Smooth muscle cell (in vitro differentiated cells): Measurements from ENCODE around the gene STAT4. TPM values are rescaled to one million over a fixed set of nuclear protein-coding genes. Genes with fewer than 3 reads are reported as not detected.

Experiments
- DNase-seq: peaks from one replicate; lab custom pipeline; 2025; ENCODE audit not compliant: unreplicated experiment; lab: John Stamatoyannopoulos, UW
- H2AFZ ChIP-seq: fragments of 200-600 bp; sonication (generic); 2 replicates; pipeline ENCODE4 v1.6.0; 2016; ENCODE audit warnings: antibody characterized with exemption, low read depth, mild to moderate bottlenecking
- H3F3A ChIP-seq: fragments of 200-600 bp; sonication (generic); 2 replicates; pipeline ENCODE4 v1.6.0; 2017; ENCODE audit warnings: antibody characterized with exemption, low read depth
- H3K27ac ChIP-seq: fragments of 200-600 bp; sonication (generic); 2 replicates; pipeline ENCODE4 v1.5.1; 2016; ENCODE audit warnings: low read depth, mild to moderate bottlenecking
- H3K27me3 ChIP-seq: fragments of 200-600 bp; sonication (generic); 2 replicates; pipeline ENCODE4 v1.6.1; 2016; ENCODE audit warnings: low read depth, mild to moderate bottlenecking
- H3K36me3 ChIP-seq: fragments of 200-600 bp; sonication (generic); 2 replicates; pipeline ENCODE4 v1.5.1; 2016; ENCODE audit warnings: low read depth
- H3K4me1 ChIP-seq: fragments of 200-600 bp; sonication (generic); 2 replicates; pipeline ENCODE4 v1.5.1; 2016; ENCODE audit warnings: low read depth
- H3K4me2 ChIP-seq: fragments of 200-600 bp; sonication (generic); 2 replicates; pipeline ENCODE4 v1.6.0; 2016; ENCODE audit warnings: mild to moderate bottlenecking
- H3K4me3 ChIP-seq: fragments of 200-600 bp; sonication (generic); 2 replicates; pipeline ENCODE4 v1.5.1; 2016; ENCODE audit warnings: mild to moderate bottlenecking
- H3K79me2 ChIP-seq: fragments of 200-600 bp; sonication (generic); 2 replicates; pipeline ENCODE4 v1.6.0; 2016; ENCODE audit warnings: low read depth, mild to moderate bottlenecking
- H3K9ac ChIP-seq: fragments of 200-600 bp; sonication (generic); 2 replicates; pipeline ENCODE4 v1.6.0; 2016; ENCODE audit warnings: low read depth
- H3K9me3 ChIP-seq: fragments of 200-600 bp; sonication (generic); replicated peaks from 2 replicates; pipeline ENCODE4 v1.5.1; 2016; ENCODE audit warnings: low read depth
- H4K20me1 ChIP-seq: fragments of 200-600 bp; sonication (generic); 2 replicates; pipeline ENCODE4 v1.6.0; 2016; ENCODE audit warnings: low read depth
- CTCF ChIP-seq: fragments of 200-600 bp; sonication (generic); IDR thresholded peaks from 2 replicates; pipeline ENCODE4 v1.5.1; 2017; ENCODE audit warnings: borderline replicate concordance, mild to moderate bottlenecking, antibody characterized with exemption; ENCODE audit not compliant: insufficient read depth, poor library complexity, severe bottlenecking
- WGBS: methylation state at CpG from one replicate; pipeline ENCODE4 v1.1.7; 2016; ENCODE audit warnings: low lambda C conversion rate; 5-methylcytosine and 5-hydroxymethylcytosine counted together
- polyA plus RNA-seq: library from polyadenylated mRNA; unstranded; fragments of >200 nt; fragmentation: Nextera tagmentation; extraction: Ambion mirVana; gene quantifications from 2 replicates; pipeline ENCODE4 v1.2.1, GENCODE V29; 2016
- total RNA-seq: library from RNA; depleted of rRNA; stranded (reverse); fragments of >200 nt; gene quantifications from 2 replicates; pipeline ENCODE4 v1.2.3, GENCODE V29; 2014

Gene STAT4
- total and polyA plus RNA-seq, 2 experiments from 2014 or later: 0.89 to 8.4 TPM

GRCh38 chr2:191045141-191045540 is 105.7 kb downstream of the STAT4 start:
- WGBS: 67% methylated on average over 1 of the region's 1 CpG
- no peaks in the 10 kb centered on the region for H3K9me3 ChIP-seq
- H3F3A ChIP-seq: no peaks in the 10 kb centered on the region
- H2AFZ ChIP-seq: no peak overlapping the region
- no peaks in the 10 kb centered on the region for H3K27me3 ChIP-seq
- no peaks in the 10 kb centered on the region for H3K36me3 ChIP-seq
- no peaks in the 10 kb centered on the region for H3K79me2 ChIP-seq
- no peak for DNase-seq
- H3K27ac ChIP-seq: no peak overlapping the region
- H3K9ac ChIP-seq: no peak overlapping the region
- H4K20me1 ChIP-seq: no peaks in the 10 kb centered on the region
- no peak for TF ChIP-seq CTCF
- H3K4me1 ChIP-seq: peaks cover 3% of the 10 kb centered on the region
- no peak overlapping the region for H3K4me2 ChIP-seq
- H3K4me3 ChIP-seq: no peak overlapping the region

- no peak overlapping the region for H3K27ac ChIP-seq
- H3K9ac ChIP-seq: no peak overlapping the region
- no peaks in the 10 kb centered on the region for H3K36me3 ChIP-seq
- no peak overlapping the region for H2AFZ ChIP-seq
- no peak for DNase-seq
- TF ChIP-seq CTCF: no peak
- H4K20me1 ChIP-seq: no peaks in the 10 kb centered on the region
- no peaks in the 10 kb centered on the region for H3K4me1 ChIP-seq
- no peak overlapping the region for H3K4me2 ChIP-seq
- WGBS: 95% methylated on average over 3 of the region's 3 CpGs
- no peaks in the 10 kb centered on the region for H3K9me3 ChIP-seq
- H3K27me3 ChIP-seq: no peaks in the 10 kb centered on the region
- H3K79me2 ChIP-seq: no peaks in the 10 kb centered on the region
- H3F3A ChIP-seq: no peaks in the 10 kb centered on the region
- no peak overlapping the region for H3K4me3 ChIP-seq
Measured at GRCh38 chr2:191043438-191043837, 107.4 kb downstream of the STAT4 start.

GRCh38 chr2:191041418-191042161 is 109.2 kb downstream of the STAT4 start:
- Histone ChIP-seq H3K79me2 (no peaks in the 10 kb centered on the region), H3K4me1 (no peaks in the 10 kb centered on the region), H4K20me1 (no peaks in the 10 kb centered on the region), H3K27ac (no peak overlapping the region), H3K4me3 (no peak overlapping the region), H3F3A (no peaks in the 10 kb centered on the region), H3K9me3 (no peaks in the 10 kb centered on the region), H2AFZ (no peak overlapping the region), H3K4me2 (no peak overlapping the region), H3K36me3 (no peaks in the 10 kb centered on the region), H3K9ac (no peak overlapping the region), H3K27me3 (no peaks in the 10 kb centered on the region)
- WGBS: 64% methylated on average over 3 of the region's 3 CpGs
- TF ChIP-seq CTCF: no peak
- DNase-seq: no peak

- Histone ChIP-seq H3K4me1 (no peaks in the 10 kb centered on the region), H3F3A (no peaks in the 10 kb centered on the region), H4K20me1 (no peaks in the 10 kb centered on the region), H3K27ac (no peak overlapping the region), H3K4me3 (no peak overlapping the region), H3K79me2 (no peaks in the 10 kb centered on the region), H3K9me3 (no peaks in the 10 kb centered on the region), H2AFZ (no peak overlapping the region), H3K9ac (no peak overlapping the region), H3K36me3 (no peaks in the 10 kb centered on the region), H3K4me2 (no peak overlapping the region), H3K27me3 (no peaks in the 10 kb centered on the region)
- WGBS: 56% methylated on average over 1 of the region's 1 CpG
- no peak for DNase-seq
- no peak for TF ChIP-seq CTCF
Measured at GRCh38 chr2:191039616-191040015, 111.2 kb downstream of the STAT4 start.
